ENCODE results near the gene LYPD6. TPM values are rescaled to one million over a fixed set of nuclear protein-coding genes. Genes with fewer than 3 reads are reported as not detected.
A peak's percentile ranks its signal among the peaks of the same experiment; 100 is the strongest.

The LYPD6 gene
- total and polyA plus RNA-seq, 2 experiments from 2014 or later: 2.3 to 3.9 TPM

DNA sequence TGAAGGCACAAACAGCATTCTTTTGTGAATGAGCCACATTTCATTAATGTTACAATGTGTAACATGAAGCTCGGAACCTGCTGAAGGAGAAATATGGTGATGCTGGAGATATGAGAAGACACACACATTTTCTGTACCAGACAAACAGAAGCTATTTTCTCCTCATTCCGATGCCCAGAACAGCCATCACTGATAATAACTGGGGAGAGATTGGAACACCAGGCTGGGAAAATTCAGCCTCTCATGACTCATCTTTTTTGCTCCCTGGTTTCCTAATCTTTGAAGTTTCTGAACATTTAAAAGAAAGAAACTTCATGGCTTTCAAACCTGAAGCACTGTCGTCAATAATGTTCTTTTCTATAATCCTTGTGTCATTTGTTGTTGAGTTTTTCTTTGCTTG is 110.9 kb downstream of the LYPD6 start:
- no peaks in the 10 kb centered on the region for H3K36me3 ChIP-seq (ENCODE audit: low read depth)
- peak; percentile 27 for DNase-seq
- H3K27me3 ChIP-seq (replicated peaks; ENCODE audit: insufficient read depth): no peaks in the 10 kb centered on the region
- no peak overlapping the region for H3K27ac ChIP-seq
- 67 to 72% methylated on average over 3 of the region's 3 CpGs for WGBS, 2 experiments (ENCODE audit: low coverage in 1 of 2, low lambda C conversion rate in 2 of 2, missing lambda C conversion rate in 2 of 2)
- no peak overlapping the region for H2AFZ ChIP-seq
- H4K20me1 ChIP-seq (ENCODE audit: insufficient read depth): no peaks in the 10 kb centered on the region
- no peak overlapping the region for H3K4me3 ChIP-seq
- TF ChIP-seq EZH2 (IDR thresholded peaks at IDR 0.05; ENCODE audit: insufficient read depth, poor library complexity, severe bottlenecking) (no peak), EZH2phosphoT487 (IDR thresholded peaks at IDR 0.05; ENCODE audit: insufficient read depth, low read depth) (no peak)
- H3K4me1 ChIP-seq (ENCODE audit: insufficient read depth): no peaks in the 10 kb centered on the region
- no peaks in the 10 kb centered on the region for H3K9me3 ChIP-seq (ENCODE audit: low read depth)
- no peaks in the 10 kb centered on the region for H3F3A ChIP-seq (ENCODE audit: insufficient read depth)
- no peaks in the 10 kb centered on the region for H3K9me2 ChIP-seq (ENCODE audit: insufficient read depth)
- no peak overlapping the region for H3K4me2 ChIP-seq (ENCODE audit: unreplicated experiment)
- no peak overlapping the region for H3K9ac ChIP-seq
- no peaks in the 10 kb centered on the region for H3K79me2 ChIP-seq (ENCODE audit: insufficient read depth)
- in situ Hi-C loops (cut with MboI): no loop called here

DNA sequence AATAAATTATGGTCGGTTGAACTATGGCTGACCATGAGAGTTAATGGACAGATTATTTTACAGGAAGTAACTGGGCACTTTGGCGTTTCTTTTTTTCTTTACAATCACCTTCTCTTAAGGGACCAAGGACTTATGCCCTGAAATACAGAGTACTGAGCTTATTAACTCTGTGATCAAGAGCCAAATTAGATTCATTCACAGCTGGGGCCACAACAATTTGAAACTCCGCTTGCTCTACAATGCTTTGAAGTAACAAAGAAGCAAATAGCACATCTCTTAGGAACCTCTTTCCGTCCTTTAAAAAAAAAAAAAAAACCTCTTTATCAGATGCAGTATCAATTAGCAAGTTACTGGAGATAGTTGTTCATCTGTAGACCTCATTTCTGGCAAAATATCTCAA is 112.0 kb downstream of the LYPD6 start:
- WGBS, 2 experiments (ENCODE audit: low coverage in 1 of 2, low lambda C conversion rate in 2 of 2, missing lambda C conversion rate in 2 of 2): 81 to 89% methylated on average over 4 of the region's 4 CpGs

DNA sequence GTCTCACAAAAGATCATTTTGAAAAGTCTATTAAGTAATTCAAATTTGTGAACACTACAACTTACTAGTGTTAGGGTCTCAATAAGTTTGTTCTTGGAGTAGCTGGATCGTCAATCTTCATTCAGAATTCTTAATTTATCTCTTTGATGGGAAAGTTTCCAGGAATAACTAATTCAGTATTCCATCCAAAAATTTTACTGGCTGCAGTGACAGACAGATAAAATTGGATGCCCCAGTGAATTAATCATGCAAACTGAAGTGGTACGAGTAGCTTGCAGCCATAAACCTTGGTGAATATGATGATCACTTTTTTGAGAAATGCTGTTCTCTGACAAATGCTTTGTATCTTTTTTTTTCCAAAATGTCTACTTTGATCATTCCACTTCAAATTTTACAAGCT is 112.8 kb downstream of the LYPD6 start:
- Histone ChIP-seq H2AFZ (no peak overlapping the region), H3K79me2 (ENCODE audit: insufficient read depth) (no peaks in the 10 kb centered on the region), H3K4me3 (no peak overlapping the region), H3K36me3 (ENCODE audit: low read depth) (no peaks in the 10 kb centered on the region), H3K4me1 (ENCODE audit: insufficient read depth) (no peaks in the 10 kb centered on the region), H4K20me1 (ENCODE audit: insufficient read depth) (no peaks in the 10 kb centered on the region), H3K4me2 (ENCODE audit: unreplicated experiment) (no peak overlapping the region), H3K27ac (no peak overlapping the region), H3K9me3 (ENCODE audit: low read depth) (no peaks in the 10 kb centered on the region), H3K27me3 (replicated peaks; ENCODE audit: insufficient read depth) (no peaks in the 10 kb centered on the region), H3K9me2 (ENCODE audit: insufficient read depth) (no peaks in the 10 kb centered on the region), H3F3A (ENCODE audit: insufficient read depth) (no peaks in the 10 kb centered on the region), H3K9ac (no peak overlapping the region)
- DNase-seq: no peak
- WGBS, 2 experiments (ENCODE audit: low coverage in 1 of 2, low lambda C conversion rate in 2 of 2, missing lambda C conversion rate in 2 of 2): 69 to 80% methylated on average over 2 of the region's 2 CpGs
- TF ChIP-seq EZH2 (IDR thresholded peaks at IDR 0.05; ENCODE audit: insufficient read depth, poor library complexity, severe bottlenecking) (no peak), EZH2phosphoT487 (IDR thresholded peaks at IDR 0.05; ENCODE audit: insufficient read depth, low read depth) (no peak)
- in situ Hi-C loops (cut with MboI): no loop called here

More for the DNA sequence above, 112.0 kb downstream of the LYPD6 start:
- Histone ChIP-seq H3K4me3 (no peak overlapping the region), H2AFZ (no peak overlapping the region), H4K20me1 (ENCODE audit: insufficient read depth) (no peaks in the 10 kb centered on the region), H3K9me3 (ENCODE audit: low read depth) (no peaks in the 10 kb centered on the region), H3K4me1 (ENCODE audit: insufficient read depth) (no peaks in the 10 kb centered on the region), H3K27me3 (replicated peaks; ENCODE audit: insufficient read depth) (no peaks in the 10 kb centered on the region), H3K4me2 (ENCODE audit: unreplicated experiment) (no peak overlapping the region), H3K9ac (no peak overlapping the region), H3F3A (ENCODE audit: insufficient read depth) (no peaks in the 10 kb centered on the region), H3K27ac (no peak overlapping the region), H3K79me2 (ENCODE audit: insufficient read depth) (no peaks in the 10 kb centered on the region), H3K9me2 (ENCODE audit: insufficient read depth) (no peaks in the 10 kb centered on the region), H3K36me3 (ENCODE audit: low read depth) (no peaks in the 10 kb centered on the region)
- in situ Hi-C loops (cut with MboI): no loop called here
- DNase-seq: no peak
- TF ChIP-seq EZH2phosphoT487 (IDR thresholded peaks at IDR 0.05; ENCODE audit: insufficient read depth, low read depth): no peak
- TF ChIP-seq EZH2 (IDR thresholded peaks at IDR 0.05; ENCODE audit: insufficient read depth, poor library complexity, severe bottlenecking): no peak

DNA sequence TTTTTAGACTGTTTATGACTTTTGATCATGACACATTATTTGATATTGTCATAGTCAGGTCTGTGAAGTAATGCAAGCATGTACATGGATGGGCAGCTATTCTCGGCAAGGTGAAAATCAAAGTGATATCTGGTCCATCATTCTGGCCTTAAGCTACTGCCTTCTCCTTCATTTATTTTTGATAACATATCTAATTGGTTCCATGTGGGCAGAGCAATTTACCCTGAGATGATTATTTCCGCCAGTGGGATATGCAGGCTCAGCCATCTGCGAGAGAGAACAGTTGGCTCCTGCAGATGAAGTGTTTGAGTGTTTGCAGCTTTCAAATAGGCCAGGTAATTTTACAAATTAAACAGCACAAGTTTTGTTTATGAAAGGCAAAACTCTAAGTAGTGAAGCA is 116.4 kb downstream of the LYPD6 start:
- H3K9me2 ChIP-seq (ENCODE audit: insufficient read depth): no peaks in the 10 kb centered on the region
- no peaks in the 10 kb centered on the region for H3F3A ChIP-seq (ENCODE audit: insufficient read depth)
- no peak overlapping the region for H3K9ac ChIP-seq
- no peak overlapping the region for H3K27ac ChIP-seq
- no peaks in the 10 kb centered on the region for H3K79me2 ChIP-seq (ENCODE audit: insufficient read depth)
- H3K9me3 ChIP-seq (ENCODE audit: low read depth): no peaks in the 10 kb centered on the region
- H3K36me3 ChIP-seq (ENCODE audit: low read depth): no peaks in the 10 kb centered on the region
- H4K20me1 ChIP-seq (ENCODE audit: insufficient read depth): no peaks in the 10 kb centered on the region
- DNase-seq: no peak
- H3K4me2 ChIP-seq (ENCODE audit: unreplicated experiment): no peak overlapping the region
- H2AFZ ChIP-seq: no peak overlapping the region
- in situ Hi-C loops (cut with MboI): no loop called here
- no peaks in the 10 kb centered on the region for H3K4me1 ChIP-seq (ENCODE audit: insufficient read depth)
- H3K4me3 ChIP-seq: no peak overlapping the region
- WGBS, 2 experiments (ENCODE audit: low coverage in 1 of 2, low lambda C conversion rate in 2 of 2, missing lambda C conversion rate in 2 of 2): 98% methylated on average over 3 of the region's 3 CpGs
- no peaks in the 10 kb centered on the region for H3K27me3 ChIP-seq (replicated peaks; ENCODE audit: insufficient read depth)
- TF ChIP-seq EZH2phosphoT487 (IDR thresholded peaks at IDR 0.05; ENCODE audit: insufficient read depth, low read depth): no peak
- TF ChIP-seq EZH2 (IDR thresholded peaks at IDR 0.05; ENCODE audit: insufficient read depth, poor library complexity, severe bottlenecking): no peak

DNA sequence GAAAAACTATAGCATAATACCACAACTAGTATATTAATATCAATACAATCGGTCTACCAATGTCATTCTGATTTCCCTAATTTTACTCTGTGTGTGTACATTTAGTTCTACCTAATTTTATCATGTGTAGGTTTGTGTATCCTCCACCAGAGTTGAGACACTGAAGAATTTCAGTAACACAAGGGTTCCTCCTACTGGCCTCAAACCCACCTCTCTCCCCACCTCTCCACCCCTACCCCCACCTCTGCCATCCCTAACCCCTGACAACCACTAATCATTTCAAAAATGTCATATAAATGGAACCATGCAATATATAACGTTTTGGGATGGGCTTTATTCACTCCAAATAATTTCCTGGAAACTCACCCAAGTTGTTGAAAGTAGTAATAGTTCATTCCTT is 117.9 kb downstream of the LYPD6 start:
- Histone ChIP-seq H3K9me3 (ENCODE audit: low read depth) (no peaks in the 10 kb centered on the region), H3K4me1 (ENCODE audit: insufficient read depth) (no peaks in the 10 kb centered on the region), H3K9ac (no peak overlapping the region), H3K9me2 (ENCODE audit: insufficient read depth) (no peaks in the 10 kb centered on the region), H3K27me3 (replicated peaks; ENCODE audit: insufficient read depth) (no peaks in the 10 kb centered on the region), H3K4me3 (no peak overlapping the region), H3K36me3 (ENCODE audit: low read depth) (no peaks in the 10 kb centered on the region), H3K4me2 (ENCODE audit: unreplicated experiment) (no peak overlapping the region), H2AFZ (no peak overlapping the region), H3F3A (ENCODE audit: insufficient read depth) (no peaks in the 10 kb centered on the region), H3K79me2 (ENCODE audit: insufficient read depth) (no peaks in the 10 kb centered on the region), H3K27ac (no peak overlapping the region), H4K20me1 (ENCODE audit: insufficient read depth) (no peaks in the 10 kb centered on the region)
- in situ Hi-C loops (cut with MboI): no loop called here
- no peak for DNase-seq
- WGBS, 2 experiments (ENCODE audit: low coverage in 1 of 2, low lambda C conversion rate in 2 of 2, missing lambda C conversion rate in 2 of 2): 60 to 69% methylated on average over 2 of the region's 2 CpGs
- TF ChIP-seq EZH2 (IDR thresholded peaks at IDR 0.05; ENCODE audit: insufficient read depth, poor library complexity, severe bottlenecking): no peak

Measured in GM23248 (cell line).